ENCODE measurements around the gene INTS7.
"Not testable (repeated sequence)": the region's sequence is repeated elsewhere in the genome, so short reads cannot be mapped to it uniquely, and the experiment has no call there.

INTS7 gene

DNA sequence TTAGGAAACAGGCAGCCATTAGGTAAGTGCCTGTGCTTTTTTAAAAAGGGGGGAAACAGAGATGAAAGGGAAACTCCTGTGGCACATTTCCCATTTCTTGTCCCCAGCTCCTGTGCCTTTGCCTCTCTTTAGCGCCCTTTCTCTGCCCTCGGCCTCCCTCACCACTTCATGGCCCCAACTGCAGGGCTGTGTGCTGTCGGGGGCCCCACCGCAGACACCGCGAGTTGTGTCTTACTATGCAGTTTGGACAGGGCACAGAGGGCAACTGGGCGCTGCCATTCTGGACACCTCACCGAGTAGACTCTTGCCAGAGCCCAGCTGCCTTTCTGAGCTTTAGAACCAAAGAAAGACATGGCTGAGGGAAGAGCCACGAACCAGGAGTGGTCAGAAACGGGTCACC, 111.1 kb downstream of the INTS7 start:
- TF ChIP-seq, protein P1, sequence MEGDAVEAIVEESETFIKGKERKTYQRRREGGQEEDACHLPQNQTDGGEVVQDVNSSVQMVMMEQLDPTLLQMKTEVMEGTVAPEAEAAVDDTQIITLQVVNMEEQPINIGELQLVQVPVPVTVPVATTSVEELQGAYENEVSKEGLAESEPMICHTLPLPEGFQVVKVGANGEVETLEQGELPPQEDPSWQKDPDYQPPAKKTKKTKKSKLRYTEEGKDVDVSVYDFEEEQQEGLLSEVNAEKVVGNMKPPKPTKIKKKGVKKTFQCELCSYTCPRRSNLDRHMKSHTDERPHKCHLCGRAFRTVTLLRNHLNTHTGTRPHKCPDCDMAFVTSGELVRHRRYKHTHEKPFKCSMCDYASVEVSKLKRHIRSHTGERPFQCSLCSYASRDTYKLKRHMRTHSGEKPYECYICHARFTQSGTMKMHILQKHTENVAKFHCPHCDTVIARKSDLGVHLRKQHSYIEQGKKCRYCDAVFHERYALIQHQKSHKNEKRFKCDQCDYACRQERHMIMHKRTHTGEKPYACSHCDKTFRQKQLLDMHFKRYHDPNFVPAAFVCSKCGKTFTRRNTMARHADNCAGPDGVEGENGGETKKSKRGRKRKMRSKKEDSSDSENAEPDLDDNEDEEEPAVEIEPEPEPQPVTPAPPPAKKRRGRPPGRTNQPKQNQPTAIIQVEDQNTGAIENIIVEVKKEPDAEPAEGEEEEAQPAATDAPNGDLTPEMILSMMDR (IDR thresholded peaks at IDR 0.05; ENCODE audit: control insufficient read depth, extremely low read depth, insufficient read depth) = no peak
- H3K4me3 ChIP-seq (ENCODE audit: low read depth, low read length) = no peak overlapping the region
- DNase-seq (ENCODE audit: low read depth) = no peak

DNA sequence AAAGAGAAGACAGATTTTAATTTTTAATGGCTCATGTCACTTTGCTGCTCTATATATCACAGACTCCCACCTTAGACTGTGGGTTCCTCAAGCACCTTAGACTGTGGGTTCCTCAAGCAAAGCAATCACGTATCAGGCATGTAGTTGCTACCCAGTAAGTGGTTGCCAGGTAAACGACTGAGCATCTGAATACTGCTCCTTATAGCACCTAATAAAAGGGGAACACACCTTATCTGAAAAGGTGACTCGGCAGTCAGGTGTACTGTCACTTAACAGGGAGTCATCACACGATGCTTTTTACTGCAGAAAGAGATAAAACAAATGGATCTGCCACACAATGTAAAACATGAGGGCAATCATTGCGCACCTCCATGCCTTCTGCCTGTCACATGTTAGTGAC, 112.3 kb downstream of the INTS7 start:
- no peak overlapping the region for H3K4me3 ChIP-seq (ENCODE audit: low read depth, low read length)
- no peak for DNase-seq (ENCODE audit: low read depth)
- TF ChIP-seq, protein P1 (IDR thresholded peaks at IDR 0.05; ENCODE audit: control insufficient read depth, extremely low read depth, insufficient read depth) = no peak

DNA sequence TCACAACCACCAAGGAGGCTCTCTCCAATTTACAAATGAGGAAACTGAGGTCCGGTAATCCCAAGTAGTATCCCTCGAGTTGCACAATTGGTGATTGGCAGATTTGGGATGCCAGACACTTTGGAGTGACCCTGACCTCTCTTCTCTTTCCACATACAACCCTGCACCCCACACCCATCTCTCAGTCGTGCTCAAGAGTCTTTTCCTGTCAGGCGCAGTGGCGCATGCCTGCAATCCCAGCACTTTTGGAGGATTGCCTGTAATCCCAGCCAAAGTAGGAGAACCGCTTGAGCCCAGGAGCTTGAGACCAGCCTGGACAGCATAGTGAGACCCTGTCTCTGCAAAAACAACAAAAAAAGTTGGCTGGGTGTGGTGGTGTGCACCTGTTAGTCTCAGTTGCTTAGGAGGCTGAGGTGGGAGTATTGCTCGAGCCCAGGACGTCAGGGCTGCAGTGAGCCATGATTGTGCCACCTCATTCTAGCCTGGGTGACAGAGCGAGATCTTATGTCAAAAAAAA, 113.7 kb downstream of the INTS7 start:
- TF ChIP-seq, protein P1 (IDR thresholded peaks at IDR 0.05; ENCODE audit: control insufficient read depth, extremely low read depth, insufficient read depth) = no peak
- DNase-seq (ENCODE audit: low read depth) = no peak

DNA sequence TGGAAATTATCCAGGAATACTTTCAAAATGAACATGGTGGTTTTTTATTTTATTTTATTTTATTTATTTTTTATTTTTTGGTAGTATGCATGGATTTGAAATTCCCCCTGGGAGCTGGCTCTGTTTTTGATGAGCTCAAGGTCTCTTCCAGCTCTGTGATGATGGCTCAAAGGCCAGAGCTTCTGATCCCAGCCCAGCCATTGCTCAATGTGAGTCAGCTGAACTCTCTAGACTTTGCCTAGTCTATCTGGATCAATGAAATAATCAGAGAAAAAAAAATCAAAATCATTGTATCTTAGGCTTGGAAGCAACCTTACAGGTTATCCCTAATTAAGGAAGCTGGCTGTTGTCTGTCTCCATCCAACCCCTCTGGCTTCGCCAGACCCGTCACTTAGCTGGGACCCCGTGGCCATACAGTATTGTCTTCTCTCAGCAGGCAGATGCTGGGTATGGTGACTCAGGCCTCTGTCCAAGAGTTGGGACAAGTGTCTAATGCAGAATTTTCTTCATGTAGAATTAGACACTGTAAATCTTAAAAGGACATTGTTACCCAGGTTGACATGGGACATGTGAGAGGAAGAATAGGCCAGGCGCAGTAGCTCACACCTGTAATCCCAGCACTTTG, 114.6 kb downstream of the INTS7 start:
- TF ChIP-seq, protein P1 (IDR thresholded peaks at IDR 0.05; ENCODE audit: control insufficient read depth, extremely low read depth, insufficient read depth) = no peak
- no peak for DNase-seq (ENCODE audit: low read depth)
- no peak overlapping the region for H3K4me3 ChIP-seq (ENCODE audit: low read depth, low read length)

More for the DNA sequence above, 113.7 kb downstream of the INTS7 start:
- no peak overlapping the region for H3K4me3 ChIP-seq (ENCODE audit: low read depth, low read length)

DNA sequence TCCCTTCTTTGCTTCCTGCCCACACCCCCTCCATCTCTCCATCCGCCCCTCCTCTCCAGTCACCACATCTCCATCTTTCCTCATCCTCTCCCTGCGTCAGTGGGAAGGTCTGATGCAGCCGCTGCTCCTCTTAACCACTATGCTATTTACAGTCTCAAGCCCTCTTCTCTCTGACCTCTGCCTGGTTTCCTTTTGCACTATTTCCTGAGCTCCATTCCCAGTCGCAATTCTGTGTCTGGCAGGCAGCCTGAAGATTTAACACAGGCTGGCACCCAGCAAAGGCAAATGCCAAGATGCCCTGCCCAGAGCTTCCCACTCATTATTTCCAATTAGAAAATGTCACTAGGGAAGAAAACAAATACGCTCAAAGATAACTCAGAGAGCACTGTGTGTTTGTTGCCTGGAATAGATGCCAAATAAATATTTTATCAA, 115.2 kb downstream of the INTS7 start:
- DNase-seq (ENCODE audit: low read depth) = peak; percentile 96
- TF ChIP-seq, protein P1 (IDR thresholded peaks at IDR 0.05; ENCODE audit: control insufficient read depth, extremely low read depth, insufficient read depth) = no peak

DNA sequence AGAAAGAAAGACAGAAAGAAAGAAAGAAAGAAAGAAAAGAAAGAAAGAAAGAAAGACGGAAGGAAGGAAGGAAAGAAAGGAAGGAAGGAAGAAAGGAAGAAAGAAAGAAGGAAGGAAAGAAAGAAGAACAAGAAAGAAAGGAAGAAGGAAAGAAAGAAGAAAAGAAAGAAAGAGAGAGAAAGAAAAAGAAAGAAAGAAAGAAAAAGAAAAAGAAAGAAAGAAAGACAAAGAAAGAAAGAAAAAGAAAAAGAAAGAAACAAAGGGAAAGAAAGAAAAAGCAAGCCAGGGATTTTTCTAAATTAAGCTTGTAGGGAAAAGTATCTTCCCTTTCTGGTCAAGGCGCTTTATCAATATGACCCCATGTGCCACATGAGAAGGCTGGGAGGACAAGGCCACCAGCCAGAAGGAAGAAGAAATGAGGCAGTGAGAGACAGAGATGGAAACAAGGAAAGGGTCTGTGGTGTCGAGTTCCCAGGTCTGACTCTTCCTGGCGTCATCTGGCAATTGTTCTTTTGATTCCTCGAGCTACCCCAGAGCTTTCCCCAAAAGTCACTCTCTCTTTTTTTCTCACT, 116.4 kb downstream of the INTS7 start:
- TF ChIP-seq, protein P1 (IDR thresholded peaks at IDR 0.05; ENCODE audit: control insufficient read depth, extremely low read depth, insufficient read depth) = no peak
- DNase-seq (ENCODE audit: low read depth) = no peak
- no peak overlapping the region for H3K4me3 ChIP-seq (ENCODE audit: low read depth, low read length)

More for the DNA sequence above, 115.2 kb downstream of the INTS7 start:
- no peak overlapping the region for H3K4me3 ChIP-seq (ENCODE audit: low read depth, low read length)

DNA sequence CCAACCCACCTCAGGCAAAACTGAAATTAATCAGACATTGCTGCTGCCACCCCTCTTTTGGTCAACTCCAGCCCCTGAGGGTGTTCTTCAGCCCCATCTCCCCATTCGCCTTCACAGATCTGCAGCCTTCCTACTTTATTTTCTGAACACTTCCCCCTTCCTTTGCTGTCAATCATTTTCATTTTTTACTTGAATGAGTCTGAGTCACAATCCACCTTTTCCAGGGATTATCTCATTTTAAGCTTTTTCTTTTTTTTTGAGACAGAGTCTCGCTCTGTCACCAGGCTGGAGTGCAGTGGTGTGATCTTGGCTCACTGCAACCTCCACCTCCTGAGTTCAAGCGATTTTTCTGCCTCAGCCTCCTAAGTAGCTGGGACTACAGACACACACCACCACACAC, 118.9 kb downstream of the INTS7 start:
- not testable (repeated sequence) for H3K4me3 ChIP-seq (ENCODE audit: low read depth, low read length); DNase-seq (ENCODE audit: low read depth)
